C4-2B (cell line): ENCODE measurements around the gene STK4.

Source experiments
- H3K27ac ChIP-seq: fragments of 450-650 bp; 2 replicates; pipeline ENCODE4 v1.5.1; 2017
- CTCF ChIP-seq: fragments of 450-650 bp; conservative IDR thresholded peaks from 2 replicates; pipeline ENCODE4 v1.5.1; 2017; ENCODE audit warnings: mild to moderate bottlenecking
- ZFX ChIP-seq: fragments of 450-650 bp; IDR thresholded peaks from 2 replicates; pipeline ENCODE4 v1.6.1; 2017

Gene STK4

GRCh38 chr20:44966030-44966961 is at the start of gene STK4:
Gene STK4 (plus strand): TSS chr20:44966512. CDS start chr20:44966569, 57 bp downstream.
- peak within 1 kb of the TSS; percentile 77 for H3K27ac ChIP-seq
- TF ChIP-seq ZFX, result no peak
- peak; percentile 75 for TF ChIP-seq CTCF

DNA sequence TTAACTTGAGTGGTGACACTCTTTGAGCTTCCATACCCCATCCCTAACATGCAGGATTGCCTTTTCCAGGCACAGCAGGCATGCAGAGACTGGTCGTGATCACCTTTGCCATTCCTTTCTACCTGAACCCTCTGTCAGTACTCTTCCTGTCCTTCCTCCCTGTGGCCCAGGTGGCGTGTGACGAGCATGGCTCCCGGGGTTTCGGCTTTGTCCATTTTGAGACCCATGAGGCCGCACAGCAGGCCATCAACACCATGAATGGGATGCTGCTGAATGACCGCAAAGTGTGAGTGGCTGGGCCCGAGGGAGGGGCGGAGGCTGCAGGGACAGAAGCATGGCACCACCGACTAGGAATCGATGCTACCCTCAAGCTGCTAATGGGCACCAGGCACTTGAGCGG is 49.7 kb upstream of the STK4 start:
- TF ChIP-seq ZFX (no peak), CTCF (no peak)
- no peak overlapping the region for H3K27ac ChIP-seq

DNA sequence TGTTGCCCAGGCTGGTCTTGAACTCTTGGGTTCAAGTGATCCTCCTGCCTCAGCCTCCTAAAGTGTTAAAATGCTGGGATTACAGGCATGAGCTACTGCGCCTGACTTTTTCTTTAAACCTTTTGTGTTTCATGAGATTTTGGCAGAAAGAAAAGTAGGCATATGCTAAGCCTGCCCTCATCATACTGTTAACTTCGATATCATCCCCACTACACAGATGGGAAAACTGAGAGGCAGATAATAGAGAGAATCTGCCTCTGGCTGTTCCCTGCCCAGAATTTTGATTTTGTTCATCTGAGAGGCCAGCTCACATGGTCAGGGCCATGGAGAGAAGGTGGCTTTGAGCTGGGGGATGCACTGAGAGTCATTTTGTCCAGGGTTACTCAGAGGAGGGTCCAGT is 48.9 kb upstream of the STK4 start:
- TF ChIP-seq CTCF (no peak), ZFX (no peak)

GRCh38 chr20:44918342-44918741 is 48.0 kb upstream of the STK4 start:
- H3K27ac ChIP-seq, result no peak overlapping the region
- TF ChIP-seq ZFX (no peak), CTCF (no peak)

More for the DNA sequence above, 48.9 kb upstream of the STK4 start:
- H3K27ac ChIP-seq, result no peak overlapping the region

GRCh38 chr20:44918761-44919160 is 47.6 kb upstream of the STK4 start:
- TF ChIP-seq CTCF (no peak), ZFX (no peak)
- no peak overlapping the region for H3K27ac ChIP-seq

DNA sequence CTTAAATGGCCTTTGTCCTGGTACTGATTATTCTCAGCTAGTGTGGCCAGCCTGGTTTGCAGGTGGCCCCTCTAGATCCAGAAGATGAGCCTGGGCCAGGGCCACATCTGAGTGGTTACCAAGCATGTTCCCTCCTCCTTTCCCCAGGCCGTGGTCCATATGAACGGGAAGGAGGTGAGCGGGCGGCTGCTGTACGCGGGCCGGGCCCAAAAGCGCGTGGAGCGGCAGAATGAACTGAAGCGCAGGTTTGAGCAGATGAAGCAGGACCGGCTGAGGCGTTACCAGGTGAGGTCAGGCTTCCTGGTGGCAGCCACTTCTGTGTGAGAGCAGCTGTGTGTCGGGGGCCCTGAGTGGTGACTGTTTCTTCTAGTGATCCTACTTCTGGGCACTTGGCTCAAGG is 44.9 kb upstream of the STK4 start:
- no peak overlapping the region for H3K27ac ChIP-seq
- no peak for TF ChIP-seq ZFX
- no peak for TF ChIP-seq CTCF

DNA sequence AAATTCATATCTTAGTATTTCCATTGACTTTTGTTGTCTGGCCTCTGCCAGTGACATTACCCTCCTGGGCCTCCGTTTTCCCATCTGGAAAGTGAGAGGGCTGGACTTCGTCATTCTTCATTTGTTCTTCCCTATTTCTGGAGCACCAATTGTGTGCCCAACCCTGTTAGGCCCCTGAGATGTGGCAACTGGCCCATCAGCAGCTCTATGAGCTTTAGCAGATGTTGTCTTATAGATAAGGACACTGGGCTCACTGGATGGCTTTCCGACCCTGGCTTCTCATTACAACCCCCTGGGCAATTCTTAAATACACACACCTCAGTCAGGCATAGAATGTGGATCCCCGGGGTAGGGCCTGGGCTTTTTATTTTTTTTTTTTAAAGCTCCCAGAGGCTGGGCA is 41.8 kb upstream of the STK4 start:
- TF ChIP-seq ZFX (no peak), CTCF (no peak)

More for the DNA sequence above, 41.8 kb upstream of the STK4 start:
- H3K27ac ChIP-seq, result no peak overlapping the region
